ENCODE measurements around the gene PON2. TPM values are rescaled to one million over a fixed set of nuclear protein-coding genes. Genes with fewer than 3 reads are reported as not detected.

PON2 gene
- total RNA-seq, 4 donors from 2014 or later: 48.2 to 67.3 (median 55.4) TPM

GRCh38 chr7:95472581-95473161 lies 37.8 kb upstream of the PON2 start:
- H3K4me1 ChIP-seq: peaks cover 0 to 18% (median 5%) of the 10 kb centered on the region in 4 donors
- no peaks in the 10 kb centered on the region for H3K27me3 ChIP-seq
- no peak overlapping the region for H3K27ac ChIP-seq (replicated peaks in 1 of 4)
- H3K4me3 ChIP-seq: no peak overlapping the region
- no peaks in the 10 kb centered on the region for H3K9me3 ChIP-seq
- intact Hi-C loops (cut with DNase I): no loop called here
- WGBS: 30% methylated on average over 8 of the region's 8 CpGs
- no peaks in the 10 kb centered on the region for H3K36me3 ChIP-seq
- no peak for DNase-seq (ENCODE audit: extremely low spot score)
- TF ChIP-seq POLR2A (IDR thresholded peaks at IDR 0.05; ENCODE audit: low read depth): no peak
- no peak for TF ChIP-seq EP300 (IDR thresholded peaks at IDR 0.05)
- TF ChIP-seq CTCF (IDR thresholded peaks at IDR 0.05): no peak
- TF ChIP-seq POLR2AphosphoS5 (IDR thresholded peaks at IDR 0.05): no peak

DNA sequence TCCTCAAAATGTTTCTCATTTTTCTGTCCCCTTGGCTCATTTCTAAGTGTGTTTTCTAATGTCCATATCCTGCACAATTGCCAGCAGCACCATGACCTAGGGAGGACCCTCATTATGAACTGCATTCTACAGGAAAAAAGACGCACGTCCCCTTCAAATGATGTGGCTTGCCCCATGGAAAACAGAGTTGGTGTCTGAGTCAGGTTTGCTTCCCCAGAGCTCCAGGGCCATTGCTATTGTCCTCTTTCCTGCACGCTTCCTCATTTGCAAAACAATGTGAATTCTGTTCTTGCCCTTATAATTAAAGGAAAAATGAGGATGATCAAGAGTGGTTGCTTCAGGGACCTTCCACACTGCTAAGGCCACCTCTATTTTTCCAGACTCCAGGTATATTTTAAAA lies 36.2 kb upstream of the PON2 start:
- no peak for TF ChIP-seq POLR2AphosphoS5 (IDR thresholded peaks at IDR 0.05)
- no peak for TF ChIP-seq EP300 (IDR thresholded peaks at IDR 0.05)
- TF ChIP-seq POLR2A (IDR thresholded peaks at IDR 0.05; ENCODE audit: low read depth): no peak
- TF ChIP-seq CTCF (IDR thresholded peaks at IDR 0.05): no peak
- DNase-seq (ENCODE audit: extremely low spot score): no peak
- 84% methylated on average over 3 of the region's 3 CpGs for WGBS
- Histone ChIP-seq H3K4me3 (no peak overlapping the region), H3K27me3 (no peaks in the 10 kb centered on the region), H3K9me3 (no peaks in the 10 kb centered on the region), H3K36me3 (no peaks in the 10 kb centered on the region), H3K27ac (replicated peaks in 1 of 4) (no peak overlapping the region), H3K4me1 (peaks cover 0 to 10% (median 3%) of the 10 kb centered on the region in 4 donors)
- intact Hi-C loops (cut with DNase I): no loop called here

- no peaks in the 10 kb centered on the region for H3K36me3 ChIP-seq
Measured at GRCh38 chr7:95470452-95470851, 35.6 kb upstream of the PON2 start.

GRCh38 chr7:95469848-95470247 lies 35.0 kb upstream of the PON2 start:
- peaks cover 0 to 10% (median 3%) of the 10 kb centered on the region in 4 donors for H3K4me1 ChIP-seq
- no peaks in the 10 kb centered on the region for H3K27me3 ChIP-seq
- intact Hi-C loops (cut with DNase I): no loop called here
- H3K4me3 ChIP-seq: no peak overlapping the region
- no peak for DNase-seq (ENCODE audit: extremely low spot score)
- no peaks in the 10 kb centered on the region for H3K9me3 ChIP-seq
- no peaks in the 10 kb centered on the region for H3K36me3 ChIP-seq
- 71% methylated on average over 4 of the region's 4 CpGs for WGBS
- H3K27ac ChIP-seq (replicated peaks in 1 of 4): no peak overlapping the region
- TF ChIP-seq CTCF (IDR thresholded peaks at IDR 0.05) (no peak), POLR2AphosphoS5 (IDR thresholded peaks at IDR 0.05) (no peak), EP300 (IDR thresholded peaks at IDR 0.05) (no peak), POLR2A (IDR thresholded peaks at IDR 0.05; ENCODE audit: low read depth) (no peak)

More at GRCh38 chr7:95470452-95470851, 35.6 kb upstream of the PON2 start:
- Histone ChIP-seq H3K27ac (replicated peaks in 1 of 4) (no peak overlapping the region), H3K4me3 (no peak overlapping the region), H3K27me3 (no peaks in the 10 kb centered on the region), H3K9me3 (no peaks in the 10 kb centered on the region), H3K4me1 (peaks cover 0 to 10% (median 3%) of the 10 kb centered on the region in 4 donors)
- intact Hi-C loops (cut with DNase I): no loop called here
- TF ChIP-seq EP300 (IDR thresholded peaks at IDR 0.05) (no peak), POLR2AphosphoS5 (IDR thresholded peaks at IDR 0.05) (no peak), CTCF (IDR thresholded peaks at IDR 0.05) (no peak)
- DNase-seq (ENCODE audit: extremely low spot score): no peak
- 48% methylated on average over 3 of the region's 3 CpGs for WGBS

- WGBS: 86% methylated on average over 1 of the region's 1 CpG
- DNase-seq (ENCODE audit: extremely low spot score): no peak
- Histone ChIP-seq H3K4me1 (peaks cover 0 to 10% (median 3%) of the 10 kb centered on the region in 4 donors), H3K36me3 (no peaks in the 10 kb centered on the region), H3K9me3 (no peaks in the 10 kb centered on the region), H3K27ac (replicated peaks in 1 of 4) (no peak overlapping the region), H3K4me3 (no peak overlapping the region), H3K27me3 (no peaks in the 10 kb centered on the region)
- TF ChIP-seq POLR2A (IDR thresholded peaks at IDR 0.05; ENCODE audit: low read depth): no peak
- no peak for TF ChIP-seq EP300 (IDR thresholded peaks at IDR 0.05)
- no peak for TF ChIP-seq CTCF (IDR thresholded peaks at IDR 0.05)
- TF ChIP-seq POLR2AphosphoS5 (IDR thresholded peaks at IDR 0.05): no peak
- intact Hi-C loops (cut with DNase I): no loop called here
Measured at GRCh38 chr7:95469187-95469586, 34.4 kb upstream of the PON2 start.

Data from esophagus muscularis mucosa (tissue), 4 donors.